H9 (cell line): ENCODE measurements around the gene BCL7B. TPM values are rescaled to one million over a fixed set of nuclear protein-coding genes. Genes with fewer than 3 reads are reported as not detected.

Experiments
- DNase-seq: peaks from one replicate; pipeline ENCODE4 v3.0.0-alpha.2; 2017
- H2AFZ ChIP-seq: one replicate; pipeline ENCODE4 v1.6.1; 2013; ENCODE audit warnings: mild to moderate bottlenecking, low read length, control low read depth, moderate library complexity
- H2AK5ac ChIP-seq: 2 replicates; pipeline ENCODE4 v1.6.1; 2013; ENCODE audit warnings: low read length, control low read depth, mixed read lengths; ENCODE audit not compliant: insufficient read length
- H2BK120ac ChIP-seq: one replicate; pipeline ENCODE4 v1.6.1; 2013; ENCODE audit warnings: low read depth, mild to moderate bottlenecking, low read length, control low read depth, inconsistent platforms; ENCODE audit not compliant: poor library complexity, severe bottlenecking
- H2BK12ac ChIP-seq: 2 replicates; pipeline ENCODE4 v1.6.1; 2013; ENCODE audit warnings: low read length, control low read depth, mixed read lengths, low read depth; ENCODE audit not compliant: insufficient read length
- H2BK15ac ChIP-seq: 2 replicates; pipeline ENCODE4 v1.6.1; 2013; ENCODE audit warnings: low read depth, low read length, control low read depth
- H2BK20ac ChIP-seq: one replicate; pipeline ENCODE4 v1.6.1; 2013; ENCODE audit warnings: low read depth, mild to moderate bottlenecking, low read length, control low read depth, inconsistent platforms; ENCODE audit not compliant: poor library complexity, severe bottlenecking
- H2BK5ac ChIP-seq: 2 replicates; pipeline ENCODE4 v1.6.1; 2013; ENCODE audit warnings: low read length, control low read depth, mixed read lengths; ENCODE audit not compliant: insufficient read length
- H3K14ac ChIP-seq: 2 replicates; pipeline ENCODE4 v1.6.1; 2013; ENCODE audit warnings: low read length, control low read depth; ENCODE audit not compliant: insufficient read depth
- H3K18ac ChIP-seq: 2 replicates; pipeline ENCODE4 v1.6.1; 2013; ENCODE audit warnings: low read depth, mild to moderate bottlenecking, mixed read lengths, low read length, control low read depth; ENCODE audit not compliant: insufficient read length
- H3K23ac ChIP-seq: 2 replicates; pipeline ENCODE4 v1.6.1; 2013; ENCODE audit warnings: low read length, control low read depth, mixed read lengths, low read depth; ENCODE audit not compliant: insufficient read length
- H3K23me2 ChIP-seq: 2 replicates; pipeline ENCODE4 v1.6.1; 2013; ENCODE audit warnings: low read depth, mild to moderate bottlenecking, mixed read lengths, low read length, control low read depth; ENCODE audit not compliant: insufficient read length, poor library complexity, severe bottlenecking
- H3K27ac ChIP-seq: 2 replicates; pipeline ENCODE4 v1.5.1; 2013; ENCODE audit warnings: low read length, control low read depth, mixed read lengths, low read depth; ENCODE audit not compliant: insufficient read length
- H3K27me3 ChIP-seq: 2 replicates; pipeline ENCODE4 v1.6.1; 2013; ENCODE audit warnings: low read length, control low read depth, inconsistent platforms; ENCODE audit not compliant: insufficient read depth
- H3K4ac ChIP-seq: 2 replicates; pipeline ENCODE4 v1.6.1; 2013; ENCODE audit warnings: low read depth, mild to moderate bottlenecking, control low read depth, inconsistent platforms, low read length, moderate library complexity
- H3K4me1 ChIP-seq: 2 replicates; pipeline ENCODE4 v1.6.1; 2013; ENCODE audit warnings: low read length, control low read depth, inconsistent platforms; ENCODE audit not compliant: insufficient read depth
- H3K4me2 ChIP-seq: 2 replicates; pipeline ENCODE4 v1.6.1; 2013; ENCODE audit warnings: low read length, control low read depth, mixed read lengths; ENCODE audit not compliant: insufficient read length, insufficient read depth
- H3K56ac ChIP-seq: 2 replicates; pipeline ENCODE4 v1.6.1; 2013; ENCODE audit warnings: low read depth, mild to moderate bottlenecking, mixed read lengths, low read length, control low read depth; ENCODE audit not compliant: insufficient read length
- H3K79me1 ChIP-seq: 2 replicates; pipeline ENCODE4 v1.6.1; 2013; ENCODE audit warnings: low read depth, mild to moderate bottlenecking, moderate library complexity, low read length, control low read depth, inconsistent platforms; ENCODE audit not compliant: insufficient read depth, poor library complexity, severe bottlenecking
- H3K79me2 ChIP-seq: 2 replicates; pipeline ENCODE4 v1.6.1; 2013; ENCODE audit warnings: low read length, control low read depth, inconsistent platforms; ENCODE audit not compliant: insufficient read depth
- H3K9ac ChIP-seq: 2 replicates; pipeline ENCODE4 v1.6.1; 2013; ENCODE audit warnings: low read length, control low read depth, mixed read lengths; ENCODE audit not compliant: insufficient read length; ENCODE audit errors: extremely low read depth
- H3K9me3 ChIP-seq: one replicate; pipeline ENCODE4 v1.6.1; 2013; ENCODE audit warnings: low read depth, low read length, inconsistent platforms; ENCODE audit not compliant: control insufficient read depth
- H3T11ph ChIP-seq: one replicate; pipeline ENCODE4 v1.6.1; 2013; ENCODE audit warnings: mild to moderate bottlenecking, low read length, control low read depth, inconsistent platforms
- H4K20me1 ChIP-seq: one replicate; pipeline ENCODE4 v1.6.1; 2013; ENCODE audit not compliant: control insufficient read depth, insufficient read length, insufficient read depth
- H4K5ac ChIP-seq: 2 replicates; pipeline ENCODE4 v1.6.1; 2013; ENCODE audit warnings: low read depth, mild to moderate bottlenecking, mixed read lengths, low read length, control low read depth; ENCODE audit not compliant: insufficient read length
- H4K8ac ChIP-seq: replicated peaks from 2 replicates; pipeline ENCODE4 v1.6.1; 2013; ENCODE audit warnings: low read length, control low read depth, mixed read lengths, low read depth; ENCODE audit not compliant: insufficient read length
- H4K91ac ChIP-seq: 2 replicates; pipeline ENCODE4 v1.6.1; 2013; ENCODE audit warnings: low read depth, mild to moderate bottlenecking, moderate library complexity, mixed read lengths, low read length, control low read depth; ENCODE audit not compliant: insufficient read length
- H3K27ac Mint-ChIP-seq, 3 experiments: 2 replicates in 2 of 3; 3 replicates in 1 of 3; pipeline ENCODE4 v1.8.0; 2020 to 2021; ENCODE audit warnings: mixed read lengths in 3 of 3, mild to moderate bottlenecking in 1 of 3, moderate library complexity in 1 of 3
- H3K27me3 Mint-ChIP-seq: 2 replicates; pipeline ENCODE4 v1.8.0; 2021; ENCODE audit warnings: low read depth, mild to moderate bottlenecking, moderate library complexity, mixed read lengths
- H3K36me3 Mint-ChIP-seq, 3 experiments: 2 replicates in 2 of 3; 3 replicates in 1 of 3; pipeline ENCODE4 v1.8.0; 2020 to 2021; ENCODE audit warnings: low read depth in 3 of 3, mixed read lengths in 3 of 3; ENCODE audit not compliant: insufficient read depth in 1 of 3
- H3K4me1 Mint-ChIP-seq, 2 experiments: 2 replicates each; pipeline ENCODE4 v1.8.0; 2020; ENCODE audit warnings: mixed read lengths in 2 of 2
- H3K4me3 Mint-ChIP-seq, 2 experiments: 2 replicates in 1 of 2; 3 replicates in 1 of 2; pipeline ENCODE4 v1.8.0; 2020 to 2021; ENCODE audit warnings: mild to moderate bottlenecking in 2 of 2, mixed read lengths in 2 of 2, moderate library complexity in 1 of 2
- H3K9me3 Mint-ChIP-seq, 2 experiments: 2 replicates in 1 of 2; 3 replicates in 1 of 2; pipeline ENCODE4 v1.8.0; 2020; ENCODE audit warnings: mild to moderate bottlenecking in 2 of 2, mixed read lengths in 2 of 2, moderate library complexity in 1 of 2
- CTCF ChIP-seq: fragments of 200-600 bp; sonication (generic); conservative IDR thresholded peaks from 3 replicates; pipeline ENCODE4 v1.8.0; 2021; ENCODE audit warnings: antibody characterized with exemption, mild to moderate bottlenecking
- WGBS: extraction: QIAGEN DNeasy Blood & Tissue Kit; methylation state at CpG from one replicate; pipeline ENCODE4 v1.1.7; 2013; ENCODE audit warnings: missing lambda C conversion rate, low lambda C conversion rate, mixed read lengths; ENCODE audit not compliant: insufficient read length; ENCODE audit errors: extremely low coverage; 5-methylcytosine and 5-hydroxymethylcytosine counted together
- total RNA-seq: library from RNA; stranded (reverse); gene quantifications from 2 replicates; pipeline ENCODE4 v1.2.1, GENCODE V29; 2021

BCL7B gene
- total RNA-seq, 1 experiment from 2014 or later = 48.9 TPM

GRCh38 chr7:73585196-73585595, 27.7 kb upstream of the BCL7B start:
- Histone ChIP-seq H3K9me3 (no peaks in the 10 kb centered on the region), H3K14ac (no peak overlapping the region), H2AFZ (no peak overlapping the region), H3K4me1 (no peaks in the 10 kb centered on the region), H3K27me3 (peaks cover 2% of the 10 kb centered on the region; the same call in 1 of the 2 replicates), H4K8ac (no peak overlapping the region), H2BK15ac (no peak overlapping the region), H3K79me2 (no peaks in the 10 kb centered on the region), H3T11ph (no peak overlapping the region), H2BK120ac (no peak overlapping the region), H3K9ac (no peak overlapping the region), H4K20me1 (no peaks in the 10 kb centered on the region), H3K4me2 (no peak overlapping the region), H3K18ac (no peak overlapping the region), H3K56ac (no peak overlapping the region), H2BK5ac (no peak overlapping the region), H2AK5ac (no peak overlapping the region), H4K5ac (no peak overlapping the region), H3K27ac (no peak overlapping the region), H3K23ac (no peak overlapping the region), H4K91ac (no peak overlapping the region), H3K79me1 (no peaks in the 10 kb centered on the region), H2BK12ac (no peak overlapping the region), H3K23me2 (no peaks in the 10 kb centered on the region), H2BK20ac (no peak overlapping the region), H3K4ac (no peak overlapping the region)
- no peaks in the 10 kb centered on the region for H3K36me3 Mint-ChIP-seq
- H3K27ac Mint-ChIP-seq = no peak overlapping the region; a peak in 1 of 7 replicates
- no peaks in the 10 kb centered on the region for H3K9me3 Mint-ChIP-seq
- peaks cover 0 to 4% of the 10 kb centered on the region in 2 experiments; a peak in 2 of 4 replicates for H3K4me1 Mint-ChIP-seq
- no CpG with 5 or more reads among the region's 2 CpGs for WGBS
- DNase-seq = no peak
- no peak overlapping the region for H3K4me3 Mint-ChIP-seq
- TF ChIP-seq CTCF = no peak
- H3K27me3 Mint-ChIP-seq = peaks cover 77% of the 10 kb centered on the region
